ENCODE data around the gene CLN5. TPM values are rescaled to one million over a fixed set of nuclear protein-coding genes. Genes with fewer than 3 reads are reported as not detected.

Gene CLN5
- total and polyA plus RNA-seq, 2 of the 4 experiments (the other 2 are of a cell fraction) = 11.3 to 15.1 TPM

GRCh38 chr13:77029436-77029835, 37.6 kb downstream of the CLN5 start:
- Histone ChIP-seq H3K18ac (ENCODE audit: low read depth, low read length) (no peak overlapping the region), H3K9ac (ENCODE audit: low read depth, low read length) (no peak overlapping the region), H4K91ac (ENCODE audit: insufficient read depth, low read depth, low read length) (no peak overlapping the region), H3K27ac (ENCODE audit: insufficient read depth, low read length) (no peak overlapping the region), H2BK15ac (ENCODE audit: low read depth, low read length) (no peak overlapping the region), H2BK5ac (ENCODE audit: low read depth, low read length, poor library complexity, severe bottlenecking) (no peak overlapping the region), H2BK20ac (ENCODE audit: low read depth, low read length) (no peak overlapping the region), H2AK9ac (replicated peaks; ENCODE audit: low read depth, low read length, poor library complexity) (no peak overlapping the region), H3K14ac (replicated peaks; ENCODE audit: low read depth, low read length) (no peak overlapping the region), H3K56ac (ENCODE audit: extremely low read depth, insufficient read depth, low read length) (no peak overlapping the region), H3K27me3 (ENCODE audit: control insufficient read depth, insufficient read depth, low read length) (no peaks in the 10 kb centered on the region), H3K36me3 (ENCODE audit: control insufficient read depth, insufficient read depth, low read length) (no peaks in the 10 kb centered on the region), H3K4me2 (ENCODE audit: low read depth, low read length) (no peak overlapping the region), H2AFZ (replicated peaks; ENCODE audit: low read length, poor library complexity) (no peak overlapping the region), H2AK5ac (ENCODE audit: low read depth, low read length) (no peak overlapping the region), H2BK120ac (ENCODE audit: low read depth, low read length) (no peak overlapping the region), H3K79me1 (ENCODE audit: low read depth in 1 of 2, low read length in 2 of 2) (peaks cover 0 to 15% of the 10 kb centered on the region in 2 experiments; a peak in 2 of 4 replicates), H3K9me3 (ENCODE audit: control insufficient read depth, insufficient read depth, low read length) (no peaks in the 10 kb centered on the region), H3K9me1 (ENCODE audit: insufficient read depth, low read length) (peaks cover 5% of the 10 kb centered on the region; the same call in 1 of the 2 replicates), H3K4me3 (ENCODE audit: insufficient read depth, low read depth, low read length) (no peak overlapping the region), H4K5ac (ENCODE audit: low read depth, low read length) (no peak overlapping the region), H3K4ac (ENCODE audit: low read depth, low read length) (no peak overlapping the region), H3K4me1 (ENCODE audit: control insufficient read depth, insufficient read depth, low read length) (peaks cover 2% of the 10 kb centered on the region), H4K20me1 (ENCODE audit: insufficient read depth, low read length) (peaks cover 16% of the 10 kb centered on the region), H4K8ac (ENCODE audit: low read depth in 2 of 2, low read length in 2 of 2) (no peak overlapping the region), H3K23ac (ENCODE audit: low read depth, low read length) (no peak overlapping the region)
- POLR2A ChIA-PET (ENCODE audit: unreplicated experiment) = no interaction called here
- WGBS, 2 experiments (ENCODE audit: extremely low coverage in 2 of 2, insufficient read length in 1 of 2) = no CpG with 5 or more reads among the region's 1 CpG
- CTCF ChIA-PET = no interaction called here
- no TSS peak for BruUV-seq (replicated peaks)
- ATAC-seq (ENCODE audit: low read depth) = no peak
- TF ChIP-seq MAZ (IDR thresholded peaks at IDR 0.05; ENCODE audit: borderline replicate concordance, low read depth, low read length) = no peak
- TF ChIP-seq SMC3 (IDR thresholded peaks at IDR 0.05; ENCODE audit: low read depth, low read length) = no peak
- TF ChIP-seq POLR2A (IDR thresholded peaks at IDR 0.05; ENCODE audit: low read depth, low read length) = no peak
- no peak for TF ChIP-seq FOS (IDR thresholded peaks at IDR 0.05; ENCODE audit: low read depth, low read length)
- no peak for TF ChIP-seq NFE2L2 (IDR thresholded peaks at IDR 0.05; ENCODE audit: low read depth, low read length)
- no peak for TF ChIP-seq CEBPB (IDR thresholded peaks at IDR 0.05; ENCODE audit: low read depth, low read length)
- no peak for TF ChIP-seq USF2 (IDR thresholded peaks at IDR 0.05; ENCODE audit: low read depth, low read length)
- no peak for TF ChIP-seq RAD21 (IDR thresholded peaks at IDR 0.05; ENCODE audit: low read length)
- DNase-seq = no peak
- intact Hi-C loops (cut with micrococcal nuclease) = no loop called here
- dilution Hi-C loops (cut with HindIII; ENCODE audit: low sequenced_read_pairs, unreplicated experiment) = no loop called here
- in situ Hi-C loops (cut with MboI; ENCODE audit: low sequenced_read_pairs) = no loop called here
